CD4-positive, alpha-beta memory T cell (primary cell): ENCODE measurements around the gene RIN3. TPM values are rescaled to one million over a fixed set of nuclear protein-coding genes. Genes with fewer than 3 reads are reported as not detected.
"Not testable (repeated sequence)": the region's sequence is repeated elsewhere in the genome, so short reads cannot be mapped to it uniquely, and the experiment has no call there.

Experiments used
- CTCF ChIA-PET: fragments of 350-600 bp; sonication (Branson Sonifier 250); formaldehyde crosslinking; loops from one replicate; lab custom pipeline; 2021; ENCODE audit warnings: inconsistent platforms; ENCODE audit not compliant: partially characterized antibody; lab: Charles Lee
- POLR2A ChIA-PET: fragments of 350-600 bp; sonication (Branson Sonifier 250); formaldehyde crosslinking; loops from one replicate; lab custom pipeline; 2021; ENCODE audit not compliant: partially characterized antibody; lab: Charles Lee
- DNase-seq, 5 donors: peaks; one replicate each; pipeline versions ENCODE4 v3.0.0 to v3.0.0-alpha.2; 2020 to 2022; ENCODE audit warnings: mixed read lengths in 1 of 5
- H3K27ac ChIP-seq: one replicate; pipeline ENCODE4 v1.7.0; 2013; ENCODE audit warnings: low read depth, low read length
- H3K27me3 ChIP-seq: 2 replicates; pipeline ENCODE4 v1.7.0; 2013; ENCODE audit warnings: mild to moderate bottlenecking, low read length, moderate library complexity; ENCODE audit not compliant: insufficient read depth
- H3K36me3 ChIP-seq: 2 replicates; pipeline ENCODE4 v1.7.0; 2013; ENCODE audit warnings: mild to moderate bottlenecking, low read length, moderate library complexity; ENCODE audit not compliant: insufficient read depth
- H3K4me1 ChIP-seq: 2 replicates; pipeline ENCODE4 v1.7.0; 2013; ENCODE audit warnings: mild to moderate bottlenecking, low read length, moderate library complexity; ENCODE audit not compliant: insufficient read depth
- H3K4me3 ChIP-seq, 2 donors: one replicate each; pipeline ENCODE4 v1.7.0; 2013; ENCODE audit warnings: low read length in 2 of 2, mild to moderate bottlenecking in 1 of 2
- H3K9me3 ChIP-seq, 2 donors: one replicate each; pipeline ENCODE4 v1.7.0; 2013; ENCODE audit warnings: low read length in 2 of 2, control low read depth in 1 of 2; ENCODE audit not compliant: control insufficient read depth in 1 of 2
- H3K27ac Mint-ChIP-seq, 7 donors: one replicate each; pipeline ENCODE4 v1.8.0; 2020 to 2021; ENCODE audit warnings: mixed read lengths in 7 of 7, mild to moderate bottlenecking in 6 of 7, inconsistent platforms in 3 of 7, moderate library complexity in 3 of 7
- H3K27me3 Mint-ChIP-seq, 2 donors: one replicate each; pipeline ENCODE4 v1.8.0; 2020 to 2021; ENCODE audit warnings: mixed read lengths in 2 of 2
- H3K36me3 Mint-ChIP-seq, 2 donors: one replicate each; pipeline ENCODE4 v1.8.0; 2020 to 2021; ENCODE audit warnings: mixed read lengths in 2 of 2, inconsistent platforms in 1 of 2, mild to moderate bottlenecking in 1 of 2
- H3K4me1 Mint-ChIP-seq, 4 donors: one replicate each; pipeline ENCODE4 v1.8.0; 2020 to 2021; ENCODE audit warnings: mixed read lengths in 4 of 4, mild to moderate bottlenecking in 1 of 4
- H3K4me3 Mint-ChIP-seq, 8 donors: one replicate each; pipeline ENCODE4 v1.8.0; 2020 to 2021; ENCODE audit warnings: mixed read lengths in 8 of 8, mild to moderate bottlenecking in 7 of 8, moderate library complexity in 6 of 8, inconsistent platforms in 3 of 8
- H3K9me3 Mint-ChIP-seq, 8 donors: one replicate each; pipeline ENCODE4 v1.8.0; 2020 to 2021; ENCODE audit warnings: mixed read lengths in 8 of 8, mild to moderate bottlenecking in 5 of 8, inconsistent platforms in 3 of 8, moderate library complexity in 1 of 8
- intact Hi-C: fragments of 100-400 bp; cut with micrococcal nuclease; formaldehyde crosslinking; loops from one replicate; pipeline ENCODE4 v1.15.1; 2023
- polyA plus RNA-seq, 2 donors: library from polyadenylated mRNA; unstranded; fragments of 300-500 nt; fragmentation: Illumina TruSeq; gene quantifications; one replicate each; pipeline ENCODE4 v1.2.3, GENCODE V29; 2021
- total RNA-seq, 2 experiments: library from RNA; stranded (reverse); gene quantifications; one replicate each; pipeline ENCODE4 v1.2.3, GENCODE V29; 2021

RIN3 gene
- total and polyA plus RNA-seq, 4 experiments from 2014 or later = 4.0 to 74.9 (median 45.9) TPM

DNA sequence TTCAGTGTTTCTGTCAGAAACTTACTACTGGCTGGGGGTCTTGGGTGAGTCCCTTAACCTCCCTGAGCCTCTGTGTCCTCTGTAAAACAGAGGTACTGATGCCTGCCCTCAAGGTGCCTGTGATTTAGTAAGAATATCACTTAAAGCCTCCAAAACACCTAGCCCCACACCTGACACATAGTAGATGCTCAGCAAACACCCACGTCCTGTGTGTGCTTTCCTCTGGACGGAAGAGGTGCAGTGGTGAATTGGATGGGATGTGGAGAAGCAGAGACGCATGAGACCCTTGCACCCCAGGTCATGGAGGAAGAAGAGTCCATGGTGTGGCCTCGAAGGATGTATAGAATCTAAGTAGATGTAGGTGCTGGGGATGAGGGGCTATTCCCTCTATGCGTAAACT lies 124.3 kb downstream of the RIN3 start:
- H3K4me1 Mint-ChIP-seq = peaks cover 7 to 18% (median 10%) of the 10 kb centered on the region in 4 donors
- intact Hi-C loops = no loop called here
- H3K36me3 Mint-ChIP-seq = no peaks in the 10 kb centered on the region
- H3K27ac Mint-ChIP-seq = peak overlapping the region in 5 of 7 donors; percentile 24 to 58 (median 38)
- Histone ChIP-seq H3K27me3 (no peaks in the 10 kb centered on the region), H3K36me3 (no peaks in the 10 kb centered on the region), H3K4me3 (no peak overlapping the region), H3K9me3 (no peaks in the 10 kb centered on the region), H3K4me1 (no peaks in the 10 kb centered on the region), H3K27ac (no peak overlapping the region)
- no peak for DNase-seq
- H3K27me3 Mint-ChIP-seq = no peaks in the 10 kb centered on the region
- no peak overlapping the region for H3K4me3 Mint-ChIP-seq
- ChIA-PET POLR2A (no interaction called here), CTCF (interaction anchor here (0.9 kb wide), 1 partner anchor 15 kb away, joined by 3 read pairs; no protein-coding TSS in a partner anchor)
- peaks cover 0 to 1% (median 0%) of the 10 kb centered on the region in 8 donors for H3K9me3 Mint-ChIP-seq

DNA sequence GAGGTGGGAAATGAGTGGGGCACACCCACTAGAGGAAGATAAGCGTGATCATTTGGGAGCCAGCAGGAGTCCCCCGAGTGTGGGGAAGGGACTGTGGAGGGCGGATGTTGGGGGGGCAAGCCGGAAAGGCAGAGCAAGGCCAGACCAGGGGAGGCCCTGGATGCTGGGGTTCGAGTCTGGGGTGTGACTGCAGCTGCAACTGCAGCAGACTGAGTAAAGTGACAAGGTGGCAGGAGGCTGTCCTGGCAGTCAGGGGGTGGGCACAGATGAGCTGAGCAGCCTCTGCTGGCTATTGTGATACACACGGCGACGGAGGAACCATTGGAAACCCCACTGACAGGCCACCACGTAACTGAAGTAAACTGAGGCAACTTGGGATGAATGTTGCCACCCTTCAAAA lies 124.7 kb downstream of the RIN3 start:
- Histone ChIP-seq H3K4me3 (no peak overlapping the region), H3K27ac (no peak overlapping the region), H3K9me3 (no peaks in the 10 kb centered on the region), H3K4me1 (no peaks in the 10 kb centered on the region), H3K36me3 (no peaks in the 10 kb centered on the region), H3K27me3 (no peaks in the 10 kb centered on the region)
- ChIA-PET POLR2A (no interaction called here), CTCF (no interaction called here)
- intact Hi-C loops = no loop called here
- Mint-ChIP-seq H3K27ac (peak overlapping the region in 5 of 7 donors; percentile 24 to 58 (median 38)), H3K27me3 (no peaks in the 10 kb centered on the region), H3K36me3 (no peaks in the 10 kb centered on the region), H3K4me1 (peaks cover 4 to 14% (median 7%) of the 10 kb centered on the region in 4 donors), H3K9me3 (peaks cover 0 to 1% (median 0%) of the 10 kb centered on the region in 8 donors), H3K4me3 (no peak overlapping the region)
- no peak for DNase-seq

DNA sequence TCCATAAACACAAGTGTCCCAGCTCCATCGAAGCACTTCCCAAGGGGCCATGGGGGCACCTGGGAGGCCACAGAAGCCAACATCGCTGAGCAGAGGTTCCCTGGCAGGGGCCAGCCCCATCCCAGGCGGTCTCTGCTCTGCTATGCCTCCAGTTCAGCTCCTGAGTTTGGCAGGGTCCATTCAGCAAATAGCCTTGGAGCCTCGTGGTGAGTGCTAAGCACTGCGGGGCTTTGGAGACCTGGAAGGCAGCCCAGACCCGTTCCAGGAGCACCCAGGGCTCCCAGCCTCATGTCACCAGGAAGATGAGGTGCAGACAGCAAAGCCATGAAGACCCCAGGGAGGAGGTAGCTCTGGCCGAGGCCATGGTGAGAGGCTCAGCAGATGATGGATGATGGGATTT lies 125.3 kb downstream of the RIN3 start:
- ChIA-PET POLR2A (no interaction called here), CTCF (no interaction called here)
- no peaks in the 10 kb centered on the region for H3K36me3 Mint-ChIP-seq
- Histone ChIP-seq H3K27me3 (no peaks in the 10 kb centered on the region), H3K9me3 (no peaks in the 10 kb centered on the region), H3K27ac (no peak overlapping the region), H3K36me3 (no peaks in the 10 kb centered on the region), H3K4me1 (no peaks in the 10 kb centered on the region), H3K4me3 (no peak overlapping the region)
- no peak overlapping the region for H3K4me3 Mint-ChIP-seq
- no peaks in the 10 kb centered on the region for H3K27me3 Mint-ChIP-seq
- peak overlapping the region in 2 of 7 donors; percentile 5 to 70 for H3K27ac Mint-ChIP-seq
- no peak for DNase-seq
- intact Hi-C loops = no loop called here
- H3K4me1 Mint-ChIP-seq = peaks cover 0 to 9% (median 4%) of the 10 kb centered on the region in 4 donors
- peaks cover 0 to 1% (median 0%) of the 10 kb centered on the region in 8 donors for H3K9me3 Mint-ChIP-seq

DNA sequence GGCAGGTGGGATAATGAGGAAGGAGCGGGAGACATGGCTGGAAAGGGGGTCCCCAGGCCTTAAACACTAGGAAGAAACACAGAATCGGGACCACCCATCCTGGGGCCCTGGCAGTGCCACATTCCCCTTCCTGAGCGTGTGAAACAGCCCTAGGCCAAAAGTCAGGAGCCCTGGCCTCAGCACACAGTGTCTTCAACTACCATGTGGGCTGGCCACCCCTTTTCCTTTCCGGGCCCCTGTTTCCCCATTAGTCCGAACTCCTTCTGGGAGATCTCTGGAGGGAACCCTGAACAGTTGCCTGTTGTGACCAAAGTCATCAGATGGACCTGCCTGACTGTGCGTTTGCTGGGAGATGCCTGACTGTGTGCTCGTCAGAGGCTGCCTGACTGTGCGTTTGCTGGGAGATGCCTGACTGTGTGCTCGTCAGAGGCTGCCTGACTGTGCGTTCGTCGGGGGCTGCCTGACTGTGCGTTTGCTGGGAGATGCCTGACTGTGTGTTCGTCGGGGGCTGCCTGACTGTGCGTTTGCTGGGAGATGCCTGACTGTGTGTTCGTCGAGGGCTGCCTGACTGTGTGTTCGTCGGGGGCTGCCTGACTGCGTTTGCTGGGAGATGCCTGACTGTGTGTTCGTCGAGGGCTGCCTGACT lies 126.0 kb downstream of the RIN3 start:
- H3K36me3 ChIP-seq, POLR2A ChIA-PET, intact Hi-C loops, H3K27ac ChIP-seq, DNase-seq, H3K4me1 ChIP-seq, H3K36me3 Mint-ChIP-seq, H3K4me3 ChIP-seq, CTCF ChIA-PET, H3K4me3 Mint-ChIP-seq, H3K27me3 Mint-ChIP-seq, H3K27me3 ChIP-seq, H3K9me3 ChIP-seq, H3K9me3 Mint-ChIP-seq: not testable (repeated sequence)
- peak overlapping the region in 2 of 7 donors; percentile 12 to 37 for H3K27ac Mint-ChIP-seq
- H3K4me1 Mint-ChIP-seq = peaks cover 0 to 10% (median 4%) of the 10 kb centered on the region in 4 donors

DNA sequence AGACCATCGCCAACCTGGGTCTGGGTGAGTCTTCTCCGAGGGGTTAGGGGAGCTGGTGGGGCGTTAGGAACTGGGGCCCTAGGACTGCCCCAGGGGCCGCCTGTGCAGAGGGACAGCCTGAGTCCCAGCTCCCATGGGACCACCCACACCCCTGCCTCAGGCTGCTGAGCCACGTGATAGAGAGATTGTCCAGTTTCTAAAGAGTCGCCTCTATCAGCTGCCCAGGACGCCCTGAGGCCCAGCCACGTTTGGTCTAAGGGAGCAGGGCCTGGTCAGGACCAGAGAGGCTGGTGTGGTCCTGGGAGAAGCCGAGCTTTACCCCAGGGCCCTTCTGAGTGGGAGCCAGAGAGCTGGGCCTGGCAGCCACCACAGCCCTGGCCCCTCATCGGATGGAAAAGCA lies 127.7 kb downstream of the RIN3 start:
- H3K4me3 Mint-ChIP-seq = peak overlapping the region in 1 of 8 donors; percentile 20
- Histone ChIP-seq H3K36me3 (no peaks in the 10 kb centered on the region), H3K4me3 (no peak overlapping the region), H3K4me1 (peaks cover 14% of the 10 kb centered on the region), H3K27ac (no peak overlapping the region), H3K9me3 (no peaks in the 10 kb centered on the region), H3K27me3 (no peaks in the 10 kb centered on the region)
- H3K27ac Mint-ChIP-seq = no peak overlapping the region
- no peaks in the 10 kb centered on the region for H3K27me3 Mint-ChIP-seq
- ChIA-PET CTCF (no interaction called here), POLR2A (no interaction called here)
- intact Hi-C loops = no loop called here
- DNase-seq = no peak
- H3K36me3 Mint-ChIP-seq = peaks cover 0 to 1% of the 10 kb centered on the region in 2 donors
- no peaks in the 10 kb centered on the region for H3K9me3 Mint-ChIP-seq
- H3K4me1 Mint-ChIP-seq = peaks cover 7 to 26% (median 9%) of the 10 kb centered on the region in 4 donors

DNA sequence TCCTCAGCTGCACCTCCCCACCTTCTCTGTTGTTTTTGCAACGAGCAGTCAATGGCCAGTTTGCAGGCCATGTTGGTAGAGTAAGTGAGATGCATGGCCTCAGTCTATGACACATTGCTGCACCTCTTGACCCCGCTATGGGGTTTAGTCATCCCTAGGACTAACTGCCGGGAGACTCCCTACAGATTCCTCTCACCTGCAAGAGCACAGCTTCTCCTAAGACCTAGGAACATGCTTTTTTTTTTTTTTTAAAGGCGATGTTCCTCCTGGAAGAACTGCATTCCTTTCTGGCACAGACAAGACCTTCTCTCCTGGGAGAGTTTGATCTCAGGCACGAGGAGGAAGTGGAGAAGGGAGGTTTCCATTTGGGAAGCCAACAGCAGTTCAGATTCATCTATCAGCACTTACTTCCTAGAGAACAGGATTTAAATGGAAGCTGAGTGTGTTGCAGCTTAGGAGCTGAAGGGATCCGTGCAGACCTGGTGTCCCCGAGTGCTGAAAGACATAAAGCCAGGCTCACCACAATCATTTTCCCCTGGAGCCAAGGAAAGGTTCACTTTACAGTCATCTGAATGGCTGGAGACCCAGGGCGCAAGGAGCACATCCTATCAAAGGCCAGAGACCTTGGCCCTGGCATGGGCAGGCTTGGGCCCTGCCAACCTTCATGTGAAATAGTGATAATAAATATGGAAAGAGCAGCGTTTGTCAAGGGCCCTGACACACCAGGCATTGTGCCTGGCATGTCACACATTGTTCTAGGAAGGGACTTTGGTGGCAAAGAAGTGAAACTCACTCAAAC lies 130.8 kb downstream of the RIN3 start:
- Mint-ChIP-seq H3K36me3 (peaks cover 0 to 1% of the 10 kb centered on the region in 2 donors), H3K27ac (peak overlapping the region in 2 of 7 donors; percentile 42 to 74), H3K27me3 (no peaks in the 10 kb centered on the region), H3K4me1 (peaks cover 24 to 51% (median 33%) of the 10 kb centered on the region in 4 donors), H3K4me3 (no peak overlapping the region), H3K9me3 (no peaks in the 10 kb centered on the region)
- H3K27ac ChIP-seq = no peak overlapping the region
- H3K27me3 ChIP-seq = no peaks in the 10 kb centered on the region
- no peaks in the 10 kb centered on the region for H3K9me3 ChIP-seq
- H3K36me3 ChIP-seq = no peaks in the 10 kb centered on the region
- POLR2A ChIA-PET = interaction anchor here (0.8 to 1.9 kb wide), 4 partner anchors 8 to 31 kb away, joined by 3 to 6 read pairs (median 4); no protein-coding TSS in a partner anchor
- intact Hi-C loops = no loop called here
- DNase-seq = no peak
- CTCF ChIA-PET = interaction anchor here (13.3 kb wide), 1 partner anchor 29 kb away, joined by 98 read pairs; no protein-coding TSS in a partner anchor
- peaks cover 44% of the 10 kb centered on the region for H3K4me1 ChIP-seq
- no peak overlapping the region for H3K4me3 ChIP-seq

DNA sequence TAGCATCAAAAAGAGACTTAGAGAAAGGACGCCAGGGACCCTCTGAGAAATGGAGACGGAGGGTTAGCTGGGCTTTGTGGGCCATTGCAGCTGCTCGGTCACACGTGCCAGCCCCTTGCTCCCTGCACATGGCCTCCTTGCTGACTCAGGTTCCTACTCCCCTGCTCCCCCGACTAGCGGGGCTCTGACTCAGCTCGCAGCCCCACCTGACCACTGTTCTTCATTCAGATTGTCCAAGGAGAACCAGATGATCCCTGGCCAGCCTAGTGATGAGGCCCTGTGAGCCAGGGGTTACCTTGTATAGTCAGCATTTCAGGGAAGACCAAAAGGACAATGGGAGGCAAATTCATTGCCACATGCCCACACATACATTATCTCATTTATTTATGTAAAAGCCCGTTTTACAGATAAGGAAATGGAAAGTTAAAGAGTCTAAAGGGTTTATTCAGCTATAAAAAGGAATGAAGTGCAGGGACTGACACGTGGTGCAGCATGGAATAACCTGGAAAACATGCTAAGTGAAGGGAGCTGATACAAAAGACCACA lies 131.5 kb downstream of the RIN3 start:
- H3K4me3 Mint-ChIP-seq = peak overlapping the region in 2 of 8 donors; percentile 40 to 59
- Histone ChIP-seq H3K27me3 (no peaks in the 10 kb centered on the region), H3K4me3 (no peak overlapping the region), H3K36me3 (no peaks in the 10 kb centered on the region), H3K27ac (no peak overlapping the region), H3K9me3 (no peaks in the 10 kb centered on the region), H3K4me1 (peaks cover 51% of the 10 kb centered on the region)
- intact Hi-C loops = no loop called here
- ChIA-PET POLR2A (interaction anchor here (1.2 to 1.9 kb wide), 3 partner anchors 8 to 32 kb away, joined by 3 to 6 read pairs (median 6); no protein-coding TSS in a partner anchor), CTCF (interaction anchor here (13.3 kb wide), 1 partner anchor 30 kb away, joined by 98 read pairs; no protein-coding TSS in a partner anchor)
- peaks cover 0 to 1% of the 10 kb centered on the region in 2 donors for H3K36me3 Mint-ChIP-seq
- no peak for DNase-seq
- H3K27me3 Mint-ChIP-seq = no peaks in the 10 kb centered on the region
- peaks cover 28 to 58% (median 39%) of the 10 kb centered on the region in 4 donors for H3K4me1 Mint-ChIP-seq
- peak overlapping the region in 4 of 7 donors; percentile 10 to 85 (median 60) for H3K27ac Mint-ChIP-seq
- H3K9me3 Mint-ChIP-seq = no peaks in the 10 kb centered on the region
